ENCODE results near the gene DDX4.

Gene DDX4

DNA sequence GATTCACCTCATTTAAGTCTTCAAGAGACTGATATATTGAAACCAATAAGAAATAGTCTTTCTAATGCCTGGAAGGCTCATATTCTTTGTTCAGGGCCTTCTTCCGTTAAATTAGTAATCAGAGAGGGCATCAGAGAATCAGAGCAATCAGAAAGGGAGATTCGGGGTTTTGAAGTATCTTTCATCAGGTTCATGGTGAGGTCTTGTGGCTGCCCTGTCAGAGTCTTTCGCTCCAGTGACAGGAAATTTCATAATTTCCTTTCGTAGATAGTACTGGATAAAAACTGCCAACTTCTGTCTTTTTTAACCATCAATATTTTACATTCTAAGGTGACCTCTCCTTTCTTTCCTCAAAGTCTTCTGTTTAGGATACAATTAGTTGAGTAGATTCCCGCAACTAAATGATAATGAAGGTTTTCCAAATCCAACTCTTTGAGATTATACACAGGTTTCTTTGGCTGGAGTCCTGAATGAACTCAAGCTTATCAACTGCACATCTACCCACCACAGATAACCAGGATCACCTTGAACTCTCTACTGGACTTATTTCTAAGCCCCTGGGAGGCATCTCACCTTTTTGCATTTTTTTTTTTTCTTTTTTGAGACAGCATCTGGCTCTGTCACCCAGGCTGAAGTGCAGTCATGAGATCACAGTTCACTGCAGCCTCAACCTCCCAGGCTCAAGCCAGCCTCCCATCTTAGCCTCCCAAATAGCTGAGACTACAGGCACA is 118.8 kb downstream of the DDX4 start:
- TF ChIP-seq ZFX (IDR thresholded peaks at IDR 0.05; ENCODE audit: borderline replicate concordance): no peak
- TF ChIP-seq, protein P1, sequence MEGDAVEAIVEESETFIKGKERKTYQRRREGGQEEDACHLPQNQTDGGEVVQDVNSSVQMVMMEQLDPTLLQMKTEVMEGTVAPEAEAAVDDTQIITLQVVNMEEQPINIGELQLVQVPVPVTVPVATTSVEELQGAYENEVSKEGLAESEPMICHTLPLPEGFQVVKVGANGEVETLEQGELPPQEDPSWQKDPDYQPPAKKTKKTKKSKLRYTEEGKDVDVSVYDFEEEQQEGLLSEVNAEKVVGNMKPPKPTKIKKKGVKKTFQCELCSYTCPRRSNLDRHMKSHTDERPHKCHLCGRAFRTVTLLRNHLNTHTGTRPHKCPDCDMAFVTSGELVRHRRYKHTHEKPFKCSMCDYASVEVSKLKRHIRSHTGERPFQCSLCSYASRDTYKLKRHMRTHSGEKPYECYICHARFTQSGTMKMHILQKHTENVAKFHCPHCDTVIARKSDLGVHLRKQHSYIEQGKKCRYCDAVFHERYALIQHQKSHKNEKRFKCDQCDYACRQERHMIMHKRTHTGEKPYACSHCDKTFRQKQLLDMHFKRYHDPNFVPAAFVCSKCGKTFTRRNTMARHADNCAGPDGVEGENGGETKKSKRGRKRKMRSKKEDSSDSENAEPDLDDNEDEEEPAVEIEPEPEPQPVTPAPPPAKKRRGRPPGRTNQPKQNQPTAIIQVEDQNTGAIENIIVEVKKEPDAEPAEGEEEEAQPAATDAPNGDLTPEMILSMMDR (IDR thresholded peaks at IDR 0.05): no peak
- H3K27ac ChIP-seq: no peak overlapping the region

DNA sequence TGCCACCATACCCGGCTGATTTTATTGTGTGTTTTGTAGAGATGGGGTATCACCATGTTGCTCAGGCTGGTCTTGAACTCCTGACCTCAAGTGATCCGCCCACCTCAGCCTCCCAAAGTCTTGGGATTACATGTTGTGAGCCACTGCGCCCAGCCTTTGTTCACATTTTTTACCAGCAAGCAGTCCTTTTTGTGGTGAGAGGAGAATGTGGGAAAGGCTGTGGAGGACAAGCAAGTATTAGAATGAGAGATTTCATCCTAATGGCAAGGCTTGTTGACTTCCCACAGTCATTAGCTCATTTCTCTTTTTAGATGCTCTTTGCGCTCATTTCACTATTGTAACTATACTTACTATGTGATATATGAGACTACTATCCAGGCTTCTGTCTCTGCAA is 119.4 kb downstream of the DDX4 start:
- H3K27ac ChIP-seq: no peak overlapping the region
- TF ChIP-seq, protein P1 (IDR thresholded peaks at IDR 0.05): no peak
- no peak for TF ChIP-seq ZFX (IDR thresholded peaks at IDR 0.05; ENCODE audit: borderline replicate concordance)

DNA sequence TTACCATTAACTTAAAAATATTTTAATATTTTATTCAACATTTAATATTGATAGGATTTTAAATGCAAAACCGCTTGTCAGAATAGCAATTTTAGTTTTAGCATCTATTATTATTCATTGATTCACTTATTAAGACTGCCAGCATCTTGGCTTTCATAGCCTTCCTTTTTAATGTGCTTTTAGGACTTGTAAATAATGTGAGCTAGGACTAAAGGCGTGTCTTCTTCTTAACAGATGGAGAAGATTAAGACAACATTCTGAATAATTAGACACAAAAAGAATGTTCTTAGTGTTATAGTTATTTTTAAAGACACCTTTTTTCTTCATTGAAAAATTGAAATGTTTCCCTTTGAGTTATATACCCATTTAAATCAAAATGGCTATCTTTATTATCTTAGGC is 120.2 kb downstream of the DDX4 start:
- H3K27ac ChIP-seq: no peak overlapping the region
- no peak for TF ChIP-seq ZFX (IDR thresholded peaks at IDR 0.05; ENCODE audit: borderline replicate concordance)
- TF ChIP-seq, protein P1 (IDR thresholded peaks at IDR 0.05): no peak

DNA sequence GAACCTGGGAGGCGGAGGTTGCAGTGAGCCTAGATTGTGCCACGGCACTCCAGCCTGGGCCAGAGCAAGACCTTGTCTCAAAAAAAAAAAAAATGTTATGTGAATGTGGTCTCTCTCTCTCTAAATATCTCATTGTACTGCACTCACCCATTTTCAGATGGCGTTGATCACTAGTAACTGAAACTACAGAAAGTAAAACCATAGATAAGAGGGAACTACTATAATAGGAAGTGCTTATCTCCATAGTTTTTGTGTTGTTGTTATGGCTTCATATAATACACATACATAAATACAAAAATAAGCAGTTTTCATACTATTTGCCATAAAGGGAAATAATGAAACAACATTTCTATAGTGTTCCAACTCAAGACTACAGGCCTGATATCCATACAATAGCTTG is 122.4 kb downstream of the DDX4 start:
- TF ChIP-seq, protein P1 (IDR thresholded peaks at IDR 0.05): no peak
- no peak for TF ChIP-seq ZFX (IDR thresholded peaks at IDR 0.05; ENCODE audit: borderline replicate concordance)
- no peak overlapping the region for H3K27ac ChIP-seq

DNA sequence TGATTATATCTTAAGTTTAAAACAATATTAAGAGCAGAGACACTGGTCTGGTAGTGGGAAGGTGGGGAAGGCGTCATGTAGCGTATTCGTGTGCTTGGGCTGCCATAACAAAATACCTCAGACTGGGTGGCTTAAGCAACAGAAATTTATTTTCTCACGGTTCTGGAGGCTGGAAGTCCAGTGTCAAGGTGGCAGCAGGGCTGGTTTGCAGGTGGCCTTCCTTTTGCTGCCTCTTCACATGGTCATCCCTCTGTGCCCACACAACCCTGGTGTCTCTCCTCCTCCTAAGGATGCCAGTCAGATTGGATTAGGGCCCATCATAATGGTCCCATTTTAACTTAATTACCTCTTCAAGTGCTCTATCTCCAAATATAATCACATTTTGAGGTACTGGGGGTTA is 122.8 kb downstream of the DDX4 start:
- H3K27ac ChIP-seq: no peak overlapping the region
- TF ChIP-seq ZFX (IDR thresholded peaks at IDR 0.05; ENCODE audit: borderline replicate concordance): no peak
- TF ChIP-seq, protein P1 (IDR thresholded peaks at IDR 0.05): no peak

DNA sequence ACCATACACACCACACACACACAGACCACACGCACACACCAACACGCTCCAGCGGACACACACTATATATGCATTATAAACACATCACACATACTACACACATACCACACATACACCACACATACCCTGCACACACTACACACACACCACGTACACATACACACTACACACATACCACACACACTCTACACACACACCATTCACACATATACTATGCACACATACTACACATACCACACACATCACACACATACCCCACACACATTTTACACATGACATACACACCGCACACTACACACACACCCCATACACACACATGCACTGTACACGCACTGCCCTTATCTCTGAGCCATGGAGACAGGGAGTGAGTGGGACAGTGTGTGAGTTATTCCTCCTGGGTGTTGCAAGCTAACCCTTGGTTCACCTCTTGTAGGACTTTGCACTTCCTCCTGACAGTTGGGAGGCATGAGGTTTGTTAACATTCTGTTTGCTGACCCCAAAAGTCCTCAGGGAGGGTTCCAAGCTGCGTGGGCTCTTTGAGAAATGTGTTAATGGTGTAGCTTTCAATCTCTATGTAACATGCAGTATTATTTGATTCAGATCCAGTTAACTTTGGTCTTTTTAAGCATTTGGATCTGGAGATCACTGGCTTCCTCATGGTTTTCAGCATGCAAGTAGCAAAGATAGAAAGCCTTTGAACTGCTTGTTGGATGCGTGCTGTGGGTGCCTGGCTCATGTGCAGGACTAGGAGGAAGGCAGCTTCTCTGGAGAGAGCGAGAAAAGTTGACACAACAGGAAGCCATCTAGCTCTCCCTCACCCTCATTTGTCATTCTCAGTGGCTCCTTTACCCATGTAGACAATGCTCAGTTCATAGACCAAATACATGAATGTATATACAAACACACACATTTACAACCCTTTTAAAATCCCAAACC is 127.0 kb downstream of the DDX4 start:
- no peak overlapping the region for H3K27ac ChIP-seq
- TF ChIP-seq, protein P1 (IDR thresholded peaks at IDR 0.05): no peak
- TF ChIP-seq ZFX (IDR thresholded peaks at IDR 0.05; ENCODE audit: borderline replicate concordance): no peak

DNA sequence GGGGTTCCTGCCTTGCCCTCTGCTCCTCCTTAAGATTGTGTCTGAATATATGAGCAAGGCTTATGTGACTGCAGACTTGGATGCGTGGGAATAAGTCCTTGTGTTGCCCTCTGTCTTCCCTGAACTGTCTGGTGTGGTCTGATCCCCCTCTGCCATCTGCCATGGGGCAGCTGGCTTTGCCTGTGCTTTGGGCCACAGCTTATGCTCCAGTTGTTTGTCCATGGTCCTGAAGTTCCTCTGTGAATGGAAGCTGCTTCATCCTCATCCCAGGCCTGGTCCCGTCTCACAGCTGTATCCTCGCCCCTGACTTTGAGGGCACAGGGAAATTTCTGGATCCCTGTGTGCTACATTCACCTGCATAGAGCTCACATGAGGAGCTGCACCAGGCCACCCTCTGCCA is 128.0 kb downstream of the DDX4 start:
- no peak overlapping the region for H3K27ac ChIP-seq
- TF ChIP-seq, protein P1 (IDR thresholded peaks at IDR 0.05): no peak
- no peak for TF ChIP-seq ZFX (IDR thresholded peaks at IDR 0.05; ENCODE audit: borderline replicate concordance)

Data from 22Rv1 (cell line).